Right cardiac atrium (tissue), 5 donors: ENCODE results near the gene COQ10B. TPM values are rescaled to one million over a fixed set of nuclear protein-coding genes. Genes with fewer than 3 reads are reported as not detected.

Source experiments
- ATAC-seq, 2 donors: fragments of 200-7000 bp; cut with Tn5 transposase; one replicate each; pipeline versions ENCODE4 v1.8.0 to v1.9.1; 2020; ENCODE audit warnings: moderate library complexity in 2 of 2, mild to moderate bottlenecking in 1 of 2
- DNase-seq, 3 donors: peaks; one replicate each; pipeline ENCODE4 v3.0.0-alpha.2; 2020
- H3K27ac ChIP-seq: one replicate; pipeline ENCODE4 v1.5.1; 2013; ENCODE audit warnings: mild to moderate bottlenecking, low read length, control low read depth, moderate library complexity
- H3K27me3 ChIP-seq: one replicate; pipeline ENCODE4 v1.6.1; 2013; ENCODE audit not compliant: control insufficient read depth, insufficient read depth
- H3K4me1 ChIP-seq: one replicate; pipeline ENCODE4 v1.6.1; 2013; ENCODE audit warnings: low read length; ENCODE audit not compliant: control insufficient read depth, insufficient read depth
- H3K4me3 ChIP-seq: one replicate; pipeline ENCODE4 v1.5.1; 2013; ENCODE audit warnings: low read length, control low read depth
- H3K9me3 ChIP-seq: one replicate; pipeline ENCODE4 v1.6.1; 2013; ENCODE audit warnings: low read length; ENCODE audit not compliant: control insufficient read depth
- whole genome bisulfite sequencing: extraction: QIAGEN DNeasy Blood & Tissue Kit; methylation state at CpG from one replicate; pipeline ENCODE4 v1.1.7; 2013; 5-methylcytosine and 5-hydroxymethylcytosine counted together
- intact Hi-C, 4 donors: fragments of 100-400 bp; cut with DNase I; formaldehyde crosslinking; loops; one replicate each; pipeline versions ENCODE4 v1.11.0 to v1.14.0; 2022 to 2023
- long read RNA-seq, 4 donors: library from polyadenylated mRNA; unstranded; transcript quantifications; one replicate each; pipeline ENCODE4 v2.0.0, GENCODE V29; 2020 to 2021
- polyA plus RNA-seq: library from polyadenylated mRNA; stranded (reverse); fragments of 200-250 nt; gene quantifications from one replicate; pipeline ENCODE4 v1.2.3, GENCODE V29; 2013
- total RNA-seq, 4 donors: library from RNA; stranded (reverse); fragmentation: NEBNext Ultra II Directional; extraction: Animal tissue kit (Norgen Biotek cat#: 25700); gene quantifications; one replicate each; pipeline ENCODE4 v1.2.1, GENCODE V29; 2021
- donor health status: healthy with polysubstance abuse.
- donor health status: DM: no; HTN: yes; CAD: no.
- donor health status: DM: no; HTN: no; CAD: no.
- donor health status: DM: no; HTN: yes; CAD: no; lungs with severe emphysema.
- donor health status: DM: yes; HTN: yes; CAD: no.

Gene COQ10B
- total RNA-seq (10 to 100 TPM; 24.8 to 37.0 (median 29.6) TPM), polyA plus RNA-seq (29.3 TPM)
- long read RNA-seq, donor 1, transcript COQ10B-201 (5 exons, 2,239 nt): major isoform, 100 of 106 reads
- long read RNA-seq, donor 1, partial matches to known transcripts: 1 of 106 reads
- long read RNA-seq, donor 1, other reads (novel, unspliced or antisense): 2 of 106 reads
- long read RNA-seq, donor 2, transcript COQ10B-201 (5 exons, 2,239 nt): major isoform, 27 of 28 reads
- long read RNA-seq, donor 2, partial matches to known transcripts: 0 of 28 reads
- long read RNA-seq, donor 2, other reads (novel, unspliced or antisense): 0 of 28 reads
- long read RNA-seq, donor 3, transcript COQ10B-201 (5 exons, 2,239 nt): major isoform, 453 of 474 reads
- long read RNA-seq, donor 3, partial matches to known transcripts: 9 of 474 reads
- long read RNA-seq, donor 3, other reads (novel, unspliced or antisense): 5 of 474 reads
- long read RNA-seq, donor 4, transcript COQ10B-201 (5 exons, 2,239 nt): major isoform, 42 of 44 reads
- long read RNA-seq, donor 4, partial matches to known transcripts: 0 of 44 reads
- long read RNA-seq, donor 4, other reads (novel, unspliced or antisense): 1 of 44 reads

DNA sequence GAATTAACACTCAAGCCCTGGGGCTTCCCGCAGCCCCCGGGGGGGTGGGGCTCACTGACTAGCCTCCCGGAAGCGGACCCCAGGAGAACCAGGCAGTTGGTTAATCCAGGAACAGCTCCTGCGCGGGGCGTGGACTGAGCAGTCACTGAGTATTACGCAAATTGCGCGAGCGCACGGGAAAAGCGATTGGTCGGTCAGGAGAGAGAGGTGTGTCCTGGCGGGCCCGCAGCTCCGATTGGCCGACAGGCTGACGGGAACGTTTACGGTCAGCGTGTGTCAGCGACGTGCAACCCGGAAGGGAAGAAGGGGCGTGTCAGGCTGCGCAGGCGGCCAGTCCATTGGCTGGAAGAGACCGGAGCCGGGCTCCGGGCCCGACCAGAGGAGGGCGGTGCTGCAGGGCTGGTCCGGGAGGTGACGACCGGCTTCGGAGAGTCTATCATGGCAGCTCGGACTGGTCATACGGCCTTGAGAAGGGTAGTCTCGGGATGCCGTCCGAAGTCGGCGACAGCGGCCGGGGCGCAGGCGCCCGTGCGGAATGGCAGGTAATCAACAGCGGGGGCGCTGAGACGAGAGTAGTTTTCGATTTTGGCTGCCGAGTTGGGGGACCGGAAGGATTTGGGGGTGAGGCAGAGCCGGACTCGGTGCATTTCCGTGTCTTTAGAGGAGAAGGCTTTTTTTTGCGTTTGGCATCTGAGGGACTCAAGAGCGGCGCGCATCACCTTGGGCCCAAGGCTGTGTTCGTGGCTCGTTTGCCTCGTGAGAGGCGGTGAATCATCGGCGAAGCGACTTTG, at the start of gene COQ10B:
Gene COQ10B (plus strand): TSS at position 430 of the 791 bp plus-strand sequence. CDS start 9 bp downstream, at position 439.
- ATAC-seq: peak; percentile 99
- intact Hi-C loops: no loop called here

DNA sequence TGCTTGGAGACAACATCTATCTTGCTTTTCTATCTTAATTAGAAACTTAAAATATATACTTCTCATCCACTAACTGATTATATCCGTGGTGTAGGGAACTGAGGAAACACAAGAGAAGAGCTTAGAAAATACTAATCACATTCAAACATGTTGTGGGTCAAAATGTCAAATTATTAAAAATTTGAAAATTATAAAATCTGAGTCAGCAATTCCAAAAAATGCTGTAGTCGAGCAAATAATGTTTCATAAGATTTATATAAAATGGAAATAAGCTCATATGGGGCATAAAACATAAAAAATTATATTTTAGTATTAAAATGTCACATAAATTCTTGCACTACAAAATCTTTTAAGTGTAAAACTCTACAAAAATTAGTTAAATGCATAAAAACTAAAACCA, 47.8 kb upstream of the COQ10B start:
- DNase-seq (no peak), ATAC-seq (no peak)
- no peaks in the 10 kb centered on the region for H3K9me3 ChIP-seq
- H3K4me1 ChIP-seq: no peaks in the 10 kb centered on the region
- 78% methylated on average over 2 of the region's 2 CpGs for WGBS
- intact Hi-C loops: loop anchor here in 1 of 4 donors (10.0 kb wide), 1 partner anchor 89 kb away; the partner anchor contains the start of gene HSPD1
- no peak overlapping the region for H3K27ac ChIP-seq
- H3K4me3 ChIP-seq: no peak overlapping the region
- no peaks in the 10 kb centered on the region for H3K27me3 ChIP-seq

More for the DNA sequence above, at the start of gene COQ10B:
- H3K4me1 ChIP-seq: no peaks in the 10 kb centered on the region
- H3K4me3 ChIP-seq: peak within 1 kb of the TSS; percentile 90
- under 1% methylated on average over 70 of the region's 70 CpGs for WGBS
- no peaks in the 10 kb centered on the region for H3K9me3 ChIP-seq
- peak within 1 kb of the TSS; percentile 99 for H3K27ac ChIP-seq
- H3K27me3 ChIP-seq: no peaks in the 10 kb centered on the region
- DNase-seq: peak; percentile 100

GRCh38 chr2:197414039-197414438, 39.3 kb upstream of the COQ10B start:
- Histone ChIP-seq H3K27me3 (no peaks in the 10 kb centered on the region), H3K27ac (no peak overlapping the region), H3K4me1 (peaks cover 2% of the 10 kb centered on the region), H3K4me3 (no peak overlapping the region), H3K9me3 (no peaks in the 10 kb centered on the region)
- WGBS: 87% methylated on average over 5 of the region's 5 CpGs
- no peak for ATAC-seq
- intact Hi-C loops: loop anchor here in 3 of 4 donors (10.0 kb wide), 3 partner anchors 71 to 639 kb away; partner anchors contain the start of gene HSPD1 (in 2 of the 3)
- DNase-seq: no peak

GRCh38 chr2:197414515-197414914, 38.8 kb upstream of the COQ10B start:
- Histone ChIP-seq H3K9me3 (no peaks in the 10 kb centered on the region), H3K4me1 (peaks cover 2% of the 10 kb centered on the region), H3K4me3 (no peak overlapping the region), H3K27ac (no peak overlapping the region), H3K27me3 (no peaks in the 10 kb centered on the region)
- ATAC-seq: no peak
- DNase-seq: no peak
- 75% methylated on average over 2 of the region's 2 CpGs for WGBS
- intact Hi-C loops: loop anchor here in 3 of 4 donors (10.0 kb wide), 3 partner anchors 70 to 640 kb away; partner anchors contain the start of gene HSPD1 (in 2 of the 3)

- no peaks in the 10 kb centered on the region for H3K9me3 ChIP-seq
- no peak for ATAC-seq
- 98% methylated on average over 1 of the region's 1 CpG for WGBS
- no peak overlapping the region for H3K4me3 ChIP-seq
- peaks cover 2% of the 10 kb centered on the region for H3K4me1 ChIP-seq
- intact Hi-C loops: loop anchor here in 3 of 4 donors (10.0 kb wide), 3 partner anchors 69 to 641 kb away; partner anchors contain the start of gene HSPD1 (in 2 of the 3)
- H3K27me3 ChIP-seq: no peaks in the 10 kb centered on the region
- no peak for DNase-seq
- H3K27ac ChIP-seq: no peak overlapping the region
Measured at GRCh38 chr2:197416268-197416667, 37.1 kb upstream of the COQ10B start.

DNA sequence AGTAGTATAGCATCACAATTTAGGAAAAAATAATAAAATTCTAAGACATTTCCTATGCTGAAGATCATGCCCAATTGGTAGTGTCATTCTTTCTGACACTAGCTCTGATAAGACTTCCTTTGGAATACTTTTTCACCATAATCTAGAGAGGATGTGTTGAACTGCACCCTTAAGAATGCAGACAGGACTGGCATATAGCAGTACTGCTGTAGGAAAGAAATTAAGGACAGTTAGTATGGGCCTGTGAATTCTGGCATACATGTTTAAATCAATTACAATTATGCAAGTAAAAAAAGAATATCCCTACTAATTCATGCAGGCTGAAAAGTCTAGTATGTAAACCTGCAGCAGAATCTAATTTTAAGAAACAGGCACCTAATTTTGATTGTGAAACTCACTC, 33.9 kb upstream of the COQ10B start:
- intact Hi-C loops: loop anchor here in 3 of 4 donors (10.0 kb wide), 3 partner anchors 65 to 645 kb away; partner anchors contain the start of gene HSPD1 (in 2 of the 3)
- Histone ChIP-seq H3K9me3 (no peaks in the 10 kb centered on the region), H3K27ac (no peak overlapping the region), H3K27me3 (no peaks in the 10 kb centered on the region), H3K4me1 (peaks cover 4% of the 10 kb centered on the region), H3K4me3 (no peak overlapping the region)
- DNase-seq (no peak), ATAC-seq (peak in 1 of 2 donors; percentile 39)

DNA sequence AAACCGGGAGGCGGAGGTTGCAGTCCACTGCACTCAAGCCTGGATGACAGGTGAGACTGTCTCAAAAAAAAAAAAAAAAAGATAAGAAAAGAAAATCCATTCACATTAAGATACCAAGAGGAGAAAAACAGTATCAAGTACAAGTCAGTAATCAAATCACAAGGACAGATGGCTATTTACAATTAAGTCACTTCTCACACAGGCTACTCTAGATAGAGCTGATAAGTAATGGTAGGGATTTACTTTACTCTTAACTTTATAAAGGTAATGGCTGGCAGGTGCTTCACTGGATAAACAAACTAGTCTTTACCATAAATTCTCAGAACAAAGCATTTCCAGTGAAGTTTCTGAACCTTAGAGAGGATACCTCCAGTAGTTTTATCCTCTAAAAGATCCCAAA, 30.0 kb upstream of the COQ10B start:
- intact Hi-C loops: no loop called here
- Histone ChIP-seq H3K4me3 (no peak overlapping the region), H3K27me3 (no peaks in the 10 kb centered on the region), H3K27ac (no peak overlapping the region), H3K9me3 (no peaks in the 10 kb centered on the region), H3K4me1 (peaks cover 6% of the 10 kb centered on the region)
- no peak for ATAC-seq
- no peak for DNase-seq
- WGBS: 87% methylated on average over 2 of the region's 2 CpGs

- peaks cover 8% of the 10 kb centered on the region for H3K4me1 ChIP-seq
- H3K27me3 ChIP-seq: no peaks in the 10 kb centered on the region
- DNase-seq: no peak
- H3K4me3 ChIP-seq: no peak overlapping the region
- WGBS: 38% methylated on average over 7 of the region's 7 CpGs
- ATAC-seq: peak in 1 of 2 donors; percentile 20
- intact Hi-C loops: no loop called here
- no peak overlapping the region for H3K27ac ChIP-seq
- H3K9me3 ChIP-seq: no peaks in the 10 kb centered on the region
Measured at GRCh38 chr2:197425550-197425949, 27.8 kb upstream of the COQ10B start.

- ATAC-seq (no peak), DNase-seq (no peak)
- no peak overlapping the region for H3K27ac ChIP-seq
- no peaks in the 10 kb centered on the region for H3K9me3 ChIP-seq
- intact Hi-C loops: no loop called here
- peaks cover 16% of the 10 kb centered on the region for H3K4me1 ChIP-seq
- WGBS: 70% methylated on average over 2 of the region's 2 CpGs
- H3K27me3 ChIP-seq: no peaks in the 10 kb centered on the region
- no peak overlapping the region for H3K4me3 ChIP-seq
Measured at GRCh38 chr2:197426723-197427603, 26.4 kb upstream of the COQ10B start.

- Histone ChIP-seq H3K4me3 (no peak overlapping the region), H3K9me3 (no peaks in the 10 kb centered on the region), H3K4me1 (peaks cover 16% of the 10 kb centered on the region), H3K27me3 (no peaks in the 10 kb centered on the region), H3K27ac (no peak overlapping the region)
- DNase-seq (no peak), ATAC-seq (no peak)
- intact Hi-C loops: no loop called here
- WGBS: 97% methylated on average over 3 of the region's 3 CpGs
Measured at GRCh38 chr2:197427986-197428385, 25.4 kb upstream of the COQ10B start.
